Esophagus squamous epithelium (tissue), 5 donors: Measurements from ENCODE around the gene PLXDC2. TPM values are rescaled to one million over a fixed set of nuclear protein-coding genes. Genes with fewer than 3 reads are reported as not detected.

Experiments
- DNase-seq: peaks from one replicate; lab custom pipeline; 2025; lab: John Stamatoyannopoulos, UW
- H3K27ac ChIP-seq, 4 donors: fragments of 200-600 bp; sonication (generic); one replicate each; pipeline ENCODE4 v1.5.1; 2016 to 2019; ENCODE audit warnings: mild to moderate bottlenecking in 1 of 4
- H3K27me3 ChIP-seq, 4 donors: fragments of 200-600 bp; sonication (generic); 1 replicate in 3 of 4; 2 replicates in 1 of 4; pipeline versions ENCODE4 v1.5.1 to v1.6.0; 2017 to 2021; ENCODE audit warnings: antibody characterized with exemption in 1 of 4
- H3K36me3 ChIP-seq, 3 donors: fragments of 200-600 bp; sonication (generic); one replicate each; pipeline ENCODE4 v1.5.1; 2016 to 2019
- H3K4me1 ChIP-seq, 3 donors: fragments of 200-600 bp; sonication (generic); one replicate each; pipeline ENCODE4 v1.5.1; 2017 to 2019
- H3K4me3 ChIP-seq, 4 donors: fragments of 200-600 bp; sonication (generic); 1 replicate in 3 of 4; 2 replicates in 1 of 4; pipeline ENCODE4 v1.5.1; 2016 to 2019; ENCODE audit warnings: mild to moderate bottlenecking in 2 of 4, moderate library complexity in 1 of 4
- H3K9me3 ChIP-seq, 3 donors: fragments of 200-600 bp; sonication (generic); one replicate each; pipeline ENCODE4 v1.5.1; 2016 to 2019
- CTCF ChIP-seq, 6 experiments: fragments of 450-650 bp in 4 of 6; fragments of 200-600 bp in 2 of 6; sonication (generic) in 2 of 6; IDR thresholded peaks; one replicate each; pipeline ENCODE4 v1.5.1; 2016 to 2019; ENCODE audit warnings: antibody characterized with exemption in 6 of 6, mild to moderate bottlenecking in 4 of 6, moderate library complexity in 4 of 6
- POLR2A ChIP-seq, 4 donors: fragments of 450-650 bp; IDR thresholded peaks; one replicate each; pipeline ENCODE4 v1.6.1; 2017; ENCODE audit warnings: antibody characterized with exemption in 4 of 4, mild to moderate bottlenecking in 4 of 4, moderate library complexity in 3 of 4
- WGBS, 2 donors: methylation state at CpG; one replicate each; pipeline ENCODE4 v1.1.5; 2018; 5-methylcytosine and 5-hydroxymethylcytosine counted together
- intact Hi-C: fragments of 100-400 bp; cut with DNase I; formaldehyde crosslinking; loops from one replicate; pipeline ENCODE4 v1.15.0; 2022
- total RNA-seq, 4 donors: library from RNA; depleted of rRNA; stranded (reverse); fragments of >200 nt; gene quantifications; one replicate each; pipeline ENCODE4 v1.1.0, GENCODE V29; 2016
- donor health status: DM: yes; HTN: yes; CAD: no.

PLXDC2 gene
- total RNA-seq, 4 donors from 2014 or later, result 22.4 to 50.4 (median 36.9) TPM

DNA sequence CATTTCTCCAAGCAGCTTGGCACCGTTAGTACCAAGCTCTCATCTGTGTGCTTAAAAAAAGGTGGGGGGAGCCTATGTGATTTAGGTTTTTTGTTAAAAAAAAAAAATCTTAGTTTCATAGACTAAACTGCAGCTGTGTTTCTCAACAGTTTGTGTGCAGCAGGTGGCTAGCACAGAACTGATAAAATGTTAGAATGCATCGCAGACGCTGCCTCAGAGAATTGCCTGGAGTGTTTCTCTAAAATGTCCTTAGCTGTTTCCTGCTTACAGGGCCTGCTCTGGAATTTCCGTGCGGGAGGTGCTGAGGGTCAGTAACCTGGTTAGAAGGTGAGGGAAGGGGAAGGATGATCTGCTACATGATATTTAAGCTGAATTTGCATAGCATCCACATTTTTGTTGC is 268.9 kb downstream of the PLXDC2 start:
- no peak overlapping the region for H3K27ac ChIP-seq
- H3K36me3 ChIP-seq, result no peaks in the 10 kb centered on the region
- intact Hi-C loops, result no loop called here
- no peak overlapping the region for H3K4me3 ChIP-seq
- peaks cover 0 to 12% (median 11%) of the 10 kb centered on the region in 3 donors for H3K4me1 ChIP-seq
- H3K9me3 ChIP-seq, result no peaks in the 10 kb centered on the region
- TF ChIP-seq CTCF (IDR thresholded peaks at IDR 0.05), result no peak
- TF ChIP-seq POLR2A (IDR thresholded peaks at IDR 0.05), result no peak
- WGBS, 2 donors, result 89 to 92% methylated on average over 5 of the region's 5 CpGs
- no peaks in the 10 kb centered on the region for H3K27me3 ChIP-seq
- no peak for DNase-seq

- peaks cover 0 to 12% (median 11%) of the 10 kb centered on the region in 3 donors for H3K4me1 ChIP-seq
- TF ChIP-seq POLR2A (IDR thresholded peaks at IDR 0.05) (no peak), CTCF (IDR thresholded peaks at IDR 0.05) (no peak)
- no peak overlapping the region for H3K27ac ChIP-seq
- intact Hi-C loops, result no loop called here
- no peaks in the 10 kb centered on the region for H3K9me3 ChIP-seq
- 66 to 69% methylated on average over 2 of the region's 2 CpGs for WGBS, 2 donors
- no peaks in the 10 kb centered on the region for H3K27me3 ChIP-seq
- H3K4me3 ChIP-seq, result no peak overlapping the region
- no peaks in the 10 kb centered on the region for H3K36me3 ChIP-seq
- no peak for DNase-seq
These were observed 271.1 kb downstream of the PLXDC2 start for GRCh38 chr10:20087353-20087752.

DNA sequence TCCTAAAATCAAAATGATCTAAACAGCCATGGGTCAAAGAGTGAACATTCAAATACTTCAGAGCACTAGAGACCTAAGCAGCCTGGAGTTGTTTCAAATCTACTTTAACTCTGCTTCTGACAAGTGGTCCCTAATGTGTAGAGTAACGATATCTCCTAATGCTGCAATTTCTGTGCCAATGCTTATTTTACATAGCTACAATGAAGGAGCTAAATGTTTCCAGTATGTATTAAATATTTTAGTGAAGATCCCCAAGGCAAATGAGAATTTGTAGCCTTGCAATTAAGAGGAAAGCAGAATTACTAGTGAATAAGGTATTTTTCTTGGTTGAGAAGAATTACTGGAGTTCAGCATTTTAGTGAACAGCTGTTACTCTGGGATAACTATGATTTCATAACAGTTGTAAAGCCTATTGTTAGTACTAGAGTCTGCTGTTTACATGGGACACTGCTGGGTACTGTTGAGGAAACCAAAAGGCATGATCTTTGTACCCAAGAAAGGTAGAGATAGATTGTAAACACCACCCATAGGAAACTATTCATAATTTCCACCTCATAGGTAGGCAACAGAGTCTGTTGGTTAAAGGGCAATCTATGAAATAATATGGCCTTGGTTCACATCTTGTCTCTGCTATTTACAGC is 271.9 kb downstream of the PLXDC2 start:
- no peak overlapping the region for H3K4me3 ChIP-seq
- H3K27ac ChIP-seq, result no peak overlapping the region
- intact Hi-C loops, result no loop called here
- H3K9me3 ChIP-seq, result no peaks in the 10 kb centered on the region
- H3K4me1 ChIP-seq, result peaks cover 0 to 12% (median 11%) of the 10 kb centered on the region in 3 donors
- H3K36me3 ChIP-seq, result no peaks in the 10 kb centered on the region
- 64 to 83% methylated on average over 1 of the region's 1 CpG for WGBS, 2 donors
- H3K27me3 ChIP-seq, result no peaks in the 10 kb centered on the region
- TF ChIP-seq CTCF (IDR thresholded peaks at IDR 0.05) (no peak), POLR2A (IDR thresholded peaks at IDR 0.05) (no peak)
- DNase-seq, result no peak

DNA sequence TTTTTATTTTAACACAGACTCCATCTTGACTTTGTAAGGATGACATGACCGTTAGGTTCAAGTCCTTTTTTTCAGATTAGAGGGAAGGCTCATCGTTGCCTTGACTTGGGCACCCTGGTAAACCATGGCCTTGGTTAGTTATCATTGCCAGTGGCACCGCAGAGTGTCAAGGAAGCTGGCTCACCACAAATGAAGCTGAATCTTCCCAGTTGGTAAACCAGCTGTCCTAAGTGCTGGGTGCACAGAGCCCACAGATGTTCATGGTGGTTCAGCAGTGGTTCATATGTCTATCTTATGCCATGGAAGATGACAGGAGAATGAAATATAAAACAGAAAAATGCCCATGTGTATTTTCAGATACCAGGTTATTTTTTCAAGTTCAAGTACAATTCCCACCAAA is 273.6 kb downstream of the PLXDC2 start:
- Histone ChIP-seq H3K27ac (no peak overlapping the region), H3K4me3 (no peak overlapping the region), H3K27me3 (no peaks in the 10 kb centered on the region), H3K4me1 (peaks cover 0 to 12% (median 11%) of the 10 kb centered on the region in 3 donors), H3K36me3 (no peaks in the 10 kb centered on the region), H3K9me3 (no peaks in the 10 kb centered on the region)
- no peak for DNase-seq
- TF ChIP-seq POLR2A (IDR thresholded peaks at IDR 0.05), result no peak
- TF ChIP-seq CTCF (IDR thresholded peaks at IDR 0.05), result no peak
- intact Hi-C loops, result no loop called here
- 84 to 90% methylated on average over 3 of the region's 3 CpGs for WGBS, 2 donors

- no peak overlapping the region for H3K4me3 ChIP-seq
- WGBS, 2 donors, result 79 to 83% methylated on average over 3 of the region's 3 CpGs
- no peaks in the 10 kb centered on the region for H3K36me3 ChIP-seq
- no peaks in the 10 kb centered on the region for H3K9me3 ChIP-seq
- H3K27me3 ChIP-seq, result no peaks in the 10 kb centered on the region
- TF ChIP-seq CTCF (IDR thresholded peaks at IDR 0.05) (no peak), POLR2A (IDR thresholded peaks at IDR 0.05) (no peak)
- H3K4me1 ChIP-seq, result peaks cover 0 to 12% (median 11%) of the 10 kb centered on the region in 3 donors
- intact Hi-C loops, result no loop called here
- H3K27ac ChIP-seq, result no peak overlapping the region
- DNase-seq, result no peak
These were observed 274.6 kb downstream of the PLXDC2 start for GRCh38 chr10:20090831-20091230.
